ENCODE measurements around the gene GPR137.

DNA sequence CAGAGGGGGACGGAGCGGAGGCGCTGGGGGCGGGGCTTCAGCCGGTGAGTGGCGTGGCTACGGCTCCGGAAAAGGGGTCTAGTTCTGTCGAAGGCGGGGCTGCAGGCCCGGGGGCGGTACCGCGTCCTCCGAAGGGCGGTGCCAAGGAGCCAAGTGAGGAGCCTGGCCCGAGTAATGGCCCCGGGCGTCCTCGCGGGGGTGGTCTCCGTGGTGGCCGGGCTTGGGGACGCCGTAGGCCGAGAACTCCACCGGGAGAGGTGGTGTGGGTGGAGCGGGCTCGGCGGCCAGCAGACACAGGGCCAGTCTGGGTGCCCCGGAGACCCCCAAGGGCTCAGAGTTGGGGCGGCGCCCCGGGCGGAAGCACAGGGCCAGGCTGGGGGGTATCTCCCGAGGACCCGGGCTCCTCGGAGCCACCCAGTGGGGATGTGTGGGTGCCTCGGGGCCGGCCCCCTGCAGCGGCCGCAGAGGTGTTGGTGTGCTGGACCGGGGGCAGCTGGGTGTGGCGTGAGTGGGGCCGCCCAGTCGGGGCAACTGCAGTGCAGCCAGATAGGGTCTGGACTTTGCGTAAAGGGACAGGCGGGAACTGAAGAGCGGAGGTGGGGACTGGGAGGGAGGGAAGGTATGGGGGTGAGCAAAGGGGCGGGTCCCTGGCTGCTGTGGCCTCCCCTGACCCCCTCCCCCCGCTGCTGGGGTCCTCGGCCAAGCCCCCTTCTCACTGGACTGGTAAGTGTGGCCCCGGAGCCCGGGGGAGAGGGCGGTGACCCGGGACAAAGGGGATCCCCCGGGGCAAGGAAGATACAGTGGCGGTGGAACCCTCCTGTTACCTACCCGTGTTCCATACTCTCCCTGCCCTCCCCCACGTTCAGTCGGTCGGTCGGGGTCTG is 43.9 kb upstream of the GPR137 start:
- TF ChIP-seq, protein P1, sequence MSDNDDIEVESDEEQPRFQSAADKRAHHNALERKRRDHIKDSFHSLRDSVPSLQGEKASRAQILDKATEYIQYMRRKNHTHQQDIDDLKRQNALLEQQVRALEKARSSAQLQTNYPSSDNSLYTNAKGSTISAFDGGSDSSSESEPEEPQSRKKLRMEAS (CRISPR knock-in tag; IDR thresholded peaks at IDR 0.05): no peak
- TF ChIP-seq, protein P2, sequence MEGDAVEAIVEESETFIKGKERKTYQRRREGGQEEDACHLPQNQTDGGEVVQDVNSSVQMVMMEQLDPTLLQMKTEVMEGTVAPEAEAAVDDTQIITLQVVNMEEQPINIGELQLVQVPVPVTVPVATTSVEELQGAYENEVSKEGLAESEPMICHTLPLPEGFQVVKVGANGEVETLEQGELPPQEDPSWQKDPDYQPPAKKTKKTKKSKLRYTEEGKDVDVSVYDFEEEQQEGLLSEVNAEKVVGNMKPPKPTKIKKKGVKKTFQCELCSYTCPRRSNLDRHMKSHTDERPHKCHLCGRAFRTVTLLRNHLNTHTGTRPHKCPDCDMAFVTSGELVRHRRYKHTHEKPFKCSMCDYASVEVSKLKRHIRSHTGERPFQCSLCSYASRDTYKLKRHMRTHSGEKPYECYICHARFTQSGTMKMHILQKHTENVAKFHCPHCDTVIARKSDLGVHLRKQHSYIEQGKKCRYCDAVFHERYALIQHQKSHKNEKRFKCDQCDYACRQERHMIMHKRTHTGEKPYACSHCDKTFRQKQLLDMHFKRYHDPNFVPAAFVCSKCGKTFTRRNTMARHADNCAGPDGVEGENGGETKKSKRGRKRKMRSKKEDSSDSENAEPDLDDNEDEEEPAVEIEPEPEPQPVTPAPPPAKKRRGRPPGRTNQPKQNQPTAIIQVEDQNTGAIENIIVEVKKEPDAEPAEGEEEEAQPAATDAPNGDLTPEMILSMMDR (IDR thresholded peaks at IDR 0.05): no peak
- TF ChIP-seq TEAD1 (CRISPR knock-in tag; IDR thresholded peaks at IDR 0.05) (no peak), CBFB (CRISPR knock-in tag; IDR thresholded peaks at IDR 0.05; ENCODE audit: low read depth) (no peak)
- TF ChIP-seq, protein P3, sequence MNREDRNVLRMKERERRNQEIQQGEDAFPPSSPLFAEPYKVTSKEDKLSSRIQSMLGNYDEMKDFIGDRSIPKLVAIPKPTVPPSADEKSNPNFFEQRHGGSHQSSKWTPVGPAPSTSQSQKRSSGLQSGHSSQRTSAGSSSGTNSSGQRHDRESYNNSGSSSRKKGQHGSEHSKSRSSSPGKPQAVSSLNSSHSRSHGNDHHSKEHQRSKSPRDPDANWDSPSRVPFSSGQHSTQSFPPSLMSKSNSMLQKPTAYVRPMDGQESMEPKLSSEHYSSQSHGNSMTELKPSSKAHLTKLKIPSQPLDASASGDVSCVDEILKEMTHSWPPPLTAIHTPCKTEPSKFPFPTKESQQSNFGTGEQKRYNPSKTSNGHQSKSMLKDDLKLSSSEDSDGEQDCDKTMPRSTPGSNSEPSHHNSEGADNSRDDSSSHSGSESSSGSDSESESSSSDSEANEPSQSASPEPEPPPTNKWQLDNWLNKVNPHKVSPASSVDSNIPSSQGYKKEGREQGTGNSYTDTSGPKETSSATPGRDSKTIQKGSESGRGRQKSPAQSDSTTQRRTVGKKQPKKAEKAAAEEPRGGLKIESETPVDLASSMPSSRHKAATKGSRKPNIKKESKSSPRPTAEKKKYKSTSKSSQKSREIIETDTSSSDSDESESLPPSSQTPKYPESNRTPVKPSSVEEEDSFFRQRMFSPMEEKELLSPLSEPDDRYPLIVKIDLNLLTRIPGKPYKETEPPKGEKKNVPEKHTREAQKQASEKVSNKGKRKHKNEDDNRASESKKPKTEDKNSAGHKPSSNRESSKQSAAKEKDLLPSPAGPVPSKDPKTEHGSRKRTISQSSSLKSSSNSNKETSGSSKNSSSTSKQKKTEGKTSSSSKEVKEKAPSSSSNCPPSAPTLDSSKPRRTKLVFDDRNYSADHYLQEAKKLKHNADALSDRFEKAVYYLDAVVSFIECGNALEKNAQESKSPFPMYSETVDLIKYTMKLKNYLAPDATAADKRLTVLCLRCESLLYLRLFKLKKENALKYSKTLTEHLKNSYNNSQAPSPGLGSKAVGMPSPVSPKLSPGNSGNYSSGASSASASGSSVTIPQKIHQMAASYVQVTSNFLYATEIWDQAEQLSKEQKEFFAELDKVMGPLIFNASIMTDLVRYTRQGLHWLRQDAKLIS (CRISPR knock-in tag; IDR thresholded peaks at IDR 0.05; ENCODE audit: borderline replicate concordance): no peak
- TF ChIP-seq, protein P4, sequence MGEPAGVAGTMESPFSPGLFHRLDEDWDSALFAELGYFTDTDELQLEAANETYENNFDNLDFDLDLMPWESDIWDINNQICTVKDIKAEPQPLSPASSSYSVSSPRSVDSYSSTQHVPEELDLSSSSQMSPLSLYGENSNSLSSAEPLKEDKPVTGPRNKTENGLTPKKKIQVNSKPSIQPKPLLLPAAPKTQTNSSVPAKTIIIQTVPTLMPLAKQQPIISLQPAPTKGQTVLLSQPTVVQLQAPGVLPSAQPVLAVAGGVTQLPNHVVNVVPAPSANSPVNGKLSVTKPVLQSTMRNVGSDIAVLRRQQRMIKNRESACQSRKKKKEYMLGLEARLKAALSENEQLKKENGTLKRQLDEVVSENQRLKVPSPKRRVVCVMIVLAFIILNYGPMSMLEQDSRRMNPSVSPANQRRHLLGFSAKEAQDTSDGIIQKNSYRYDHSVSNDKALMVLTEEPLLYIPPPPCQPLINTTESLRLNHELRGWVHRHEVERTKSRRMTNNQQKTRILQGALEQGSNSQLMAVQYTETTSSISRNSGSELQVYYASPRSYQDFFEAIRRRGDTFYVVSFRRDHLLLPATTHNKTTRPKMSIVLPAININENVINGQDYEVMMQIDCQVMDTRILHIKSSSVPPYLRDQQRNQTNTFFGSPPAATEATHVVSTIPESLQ (CRISPR knock-in tag; IDR thresholded peaks at IDR 0.05): no peak
